MG63 (cell line): ENCODE data around the gene WWTR1. TPM values are rescaled to one million over a fixed set of nuclear protein-coding genes. Genes with fewer than 3 reads are reported as not detected.

Experiments used
- DNase-seq: peaks from one replicate; pipeline ENCODE4 v3.0.0-alpha.2; 2020
- H3K27me3 ChIP-seq: fragments of 250-450 bp; sonication (Bioruptor Pico); 2 replicates; pipeline ENCODE4 v1.5.1; 2020; ENCODE audit warnings: mild to moderate bottlenecking, moderate library complexity
- H3K36me3 ChIP-seq: fragments of 250-450 bp; sonication (Bioruptor Pico); 2 replicates; pipeline ENCODE4 v1.5.1; 2020; ENCODE audit warnings: mild to moderate bottlenecking, moderate library complexity
- H3K4me3 ChIP-seq: fragments of 250-450 bp; sonication (Bioruptor Pico); 2 replicates; pipeline ENCODE4 v1.5.1; 2020; ENCODE audit warnings: mild to moderate bottlenecking, moderate library complexity
- H3K9me3 ChIP-seq: fragments of 250-450 bp; sonication (Bioruptor Pico); 2 replicates; pipeline ENCODE4 v1.5.1; 2020; ENCODE audit warnings: mild to moderate bottlenecking, moderate library complexity
- total RNA-seq: library from RNA; depleted of rRNA; stranded (reverse); fragments of >200 nt; shearing (Covaris generic); gene quantifications from 2 replicates; pipeline ENCODE4 v1.2.3, GENCODE V29; 2014; ENCODE audit warnings: low replicate concordance

The WWTR1 gene
- total RNA-seq, 1 experiment from 2014 or later: 51.3 TPM

DNA sequence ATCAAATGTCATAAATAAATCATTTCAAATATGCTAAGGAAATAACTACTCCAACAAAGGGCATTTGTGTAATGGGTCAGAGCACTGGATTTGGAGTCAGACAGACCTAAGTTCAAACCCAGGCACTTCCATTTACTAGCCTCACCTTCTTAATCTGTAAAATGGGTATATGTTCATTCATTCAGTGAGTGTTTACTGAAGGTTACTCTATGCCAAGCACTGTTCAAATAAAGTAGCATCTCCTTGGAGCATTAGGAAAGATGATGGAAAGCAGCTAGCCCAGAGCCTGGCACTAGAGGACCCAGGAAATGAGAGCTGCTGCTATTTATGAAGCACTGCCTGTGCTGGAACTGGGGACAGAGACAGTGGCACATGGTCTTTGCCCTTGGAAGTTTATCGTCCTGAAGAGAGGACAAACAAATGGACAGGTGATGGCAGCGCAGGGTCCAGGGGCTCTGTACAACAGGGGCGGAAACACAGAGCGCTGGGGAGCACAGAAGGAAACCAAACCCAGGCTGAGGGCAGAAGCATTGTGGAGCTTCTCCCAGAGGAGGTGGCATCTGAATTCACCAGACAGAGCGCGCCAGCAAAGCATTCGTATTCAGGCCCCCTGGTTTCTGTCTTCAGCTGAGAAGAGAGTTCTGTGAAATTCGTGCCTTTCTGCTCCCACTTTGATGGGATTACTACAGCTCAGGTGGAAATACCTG is 164.4 kb downstream of the WWTR1 start:
- no peaks in the 10 kb centered on the region for H3K36me3 ChIP-seq
- H3K27me3 ChIP-seq: no peaks in the 10 kb centered on the region
- H3K9me3 ChIP-seq: peaks cover 3% of the 10 kb centered on the region; the same call in 1 of the 2 replicates
- H3K4me3 ChIP-seq: no peak overlapping the region
- DNase-seq: no peak

DNA sequence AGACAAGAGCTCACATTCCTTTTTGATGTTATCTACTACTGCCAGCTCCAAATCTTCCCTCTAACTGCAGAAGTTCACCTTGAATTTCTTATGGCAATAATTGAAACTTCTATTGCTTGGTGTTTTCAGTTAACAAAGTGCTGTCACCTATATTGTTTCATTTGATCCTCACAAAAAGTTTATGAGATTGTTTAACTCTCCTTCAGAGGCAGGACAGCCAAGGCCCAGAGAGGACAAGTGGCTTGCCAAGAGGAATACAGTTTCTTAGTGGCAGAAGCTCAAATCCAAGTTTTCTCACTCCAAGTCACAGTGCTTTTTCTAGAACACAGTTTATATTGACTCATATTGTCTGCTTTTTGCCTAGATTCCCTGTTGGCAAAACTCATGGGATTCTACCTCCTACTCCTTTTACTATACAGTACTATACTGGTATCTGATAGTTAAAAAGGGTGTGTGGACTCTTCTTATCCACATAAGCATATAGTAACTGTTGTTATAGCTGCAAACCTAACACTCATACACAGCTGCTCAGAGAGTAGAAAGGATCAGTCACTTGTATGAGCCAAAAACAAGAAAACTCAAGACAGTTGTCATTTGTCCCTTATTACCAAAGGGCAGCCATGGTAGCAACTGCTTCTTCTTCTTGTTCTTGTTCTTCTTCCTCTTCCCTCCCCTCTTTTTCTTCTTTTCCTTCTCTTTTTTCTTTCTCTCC is 167.4 kb downstream of the WWTR1 start:
- DNase-seq: no peak
- H3K9me3 ChIP-seq: peaks cover 3% of the 10 kb centered on the region; the same call in 1 of the 2 replicates
- no peak overlapping the region for H3K4me3 ChIP-seq
- no peaks in the 10 kb centered on the region for H3K36me3 ChIP-seq
- no peaks in the 10 kb centered on the region for H3K27me3 ChIP-seq

DNA sequence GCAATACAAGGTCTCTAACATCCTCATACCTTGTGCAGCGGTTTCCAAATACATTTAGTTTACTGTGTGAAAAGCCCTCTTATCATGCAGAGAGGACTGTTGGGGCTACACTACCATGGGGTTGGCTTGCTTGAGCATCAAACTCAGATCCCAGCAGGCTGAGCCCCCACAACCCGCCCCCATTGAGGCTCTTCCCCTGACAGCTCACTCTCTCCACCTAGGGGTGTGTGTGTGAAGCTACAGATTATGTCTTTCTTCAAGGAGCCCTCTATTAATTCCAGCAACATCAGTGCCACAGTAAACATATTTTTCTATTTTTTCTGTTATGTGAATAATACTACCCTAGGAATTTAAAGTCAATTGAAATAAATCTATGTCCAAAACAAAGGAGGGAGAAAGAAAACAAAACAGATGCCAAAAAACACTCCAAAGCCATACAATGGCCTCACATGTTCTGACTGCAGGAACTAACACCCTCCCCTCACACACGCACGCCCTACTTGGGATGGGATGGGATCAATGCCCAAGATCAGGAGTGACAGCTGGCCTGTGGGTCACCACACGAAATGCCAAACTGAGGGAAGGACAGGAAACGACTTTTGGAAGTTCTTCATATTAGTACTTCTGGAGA is 168.7 kb downstream of the WWTR1 start:
- Histone ChIP-seq H3K4me3 (no peak overlapping the region), H3K27me3 (no peaks in the 10 kb centered on the region), H3K9me3 (peaks cover 3% of the 10 kb centered on the region; the same call in 1 of the 2 replicates), H3K36me3 (no peaks in the 10 kb centered on the region)
- no peak for DNase-seq

DNA sequence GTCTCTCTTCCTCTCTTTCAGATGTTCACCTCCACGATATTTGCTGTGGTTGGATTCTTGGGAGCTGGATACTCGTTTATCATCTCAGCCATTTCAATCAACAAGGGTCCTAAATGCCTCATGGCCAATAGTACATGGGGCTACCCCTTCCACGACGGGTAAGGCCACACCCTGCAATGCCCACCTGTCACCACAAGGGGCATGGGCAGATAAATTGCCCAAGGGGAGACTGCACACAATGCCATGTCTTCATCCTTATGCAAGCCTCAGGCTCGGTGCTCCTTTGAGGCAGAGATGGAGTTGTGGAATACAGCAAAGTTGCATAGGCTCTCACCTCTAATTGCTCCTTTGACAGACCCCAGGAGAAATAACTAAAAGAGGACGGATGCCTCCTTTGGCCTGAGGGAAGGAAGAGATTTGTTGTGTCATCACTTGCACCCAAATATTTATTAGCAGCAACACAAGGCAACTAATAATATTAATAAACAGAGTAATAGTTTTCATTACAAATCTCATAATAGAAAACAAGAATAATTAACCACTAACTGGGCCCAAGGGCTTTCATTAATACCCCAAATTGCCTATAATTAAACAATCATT is 170.1 kb downstream of the WWTR1 start:
- Histone ChIP-seq H3K27me3 (no peaks in the 10 kb centered on the region), H3K36me3 (no peaks in the 10 kb centered on the region), H3K9me3 (peaks cover 3% of the 10 kb centered on the region; the same call in 1 of the 2 replicates), H3K4me3 (no peak overlapping the region)
- no peak for DNase-seq

DNA sequence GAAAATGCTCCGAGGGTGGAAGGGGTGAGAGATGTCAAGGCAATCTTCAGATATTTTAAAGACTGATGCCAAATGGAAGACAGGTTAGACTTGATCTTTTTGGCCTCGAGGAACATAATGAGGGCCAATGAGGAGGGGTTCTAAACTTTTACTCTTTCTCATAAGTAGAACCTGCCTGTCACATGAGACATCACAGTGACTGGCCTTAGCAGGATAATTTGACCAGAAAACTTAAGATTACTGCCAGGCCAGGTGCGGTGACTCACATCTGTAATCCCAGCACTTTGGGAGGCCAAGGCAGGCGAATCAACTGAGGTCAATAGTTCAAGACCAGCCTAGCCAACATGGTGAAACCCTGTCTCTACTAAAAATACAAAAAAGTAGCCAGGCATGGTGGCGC is 171.1 kb downstream of the WWTR1 start:
- H3K36me3 ChIP-seq: no peaks in the 10 kb centered on the region
- no peak for DNase-seq
- no peaks in the 10 kb centered on the region for H3K27me3 ChIP-seq
- peaks cover 3% of the 10 kb centered on the region; the same call in 1 of the 2 replicates for H3K9me3 ChIP-seq
- no peak overlapping the region for H3K4me3 ChIP-seq

DNA sequence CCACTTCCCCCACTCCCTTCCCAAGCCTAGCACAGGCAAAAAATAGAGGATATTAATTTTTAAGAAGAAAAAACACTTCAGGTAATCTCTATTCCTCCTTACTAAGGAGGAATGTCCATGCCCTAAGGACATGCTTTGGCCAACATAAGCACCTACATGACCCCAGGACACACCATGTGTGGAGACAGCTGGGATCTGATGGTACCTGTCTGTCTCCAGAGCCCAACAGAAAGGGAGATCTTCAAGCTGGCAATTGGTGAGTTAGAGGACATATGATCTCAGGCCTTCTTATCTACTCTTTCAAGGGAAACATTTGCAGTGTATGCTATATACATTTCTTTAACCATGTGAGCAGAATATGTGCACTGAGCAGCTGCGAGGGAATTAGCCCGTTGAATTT is 176.3 kb downstream of the WWTR1 start:
- Histone ChIP-seq H3K36me3 (no peaks in the 10 kb centered on the region), H3K4me3 (no peak overlapping the region), H3K9me3 (no peaks in the 10 kb centered on the region), H3K27me3 (no peaks in the 10 kb centered on the region)
- DNase-seq: no peak

DNA sequence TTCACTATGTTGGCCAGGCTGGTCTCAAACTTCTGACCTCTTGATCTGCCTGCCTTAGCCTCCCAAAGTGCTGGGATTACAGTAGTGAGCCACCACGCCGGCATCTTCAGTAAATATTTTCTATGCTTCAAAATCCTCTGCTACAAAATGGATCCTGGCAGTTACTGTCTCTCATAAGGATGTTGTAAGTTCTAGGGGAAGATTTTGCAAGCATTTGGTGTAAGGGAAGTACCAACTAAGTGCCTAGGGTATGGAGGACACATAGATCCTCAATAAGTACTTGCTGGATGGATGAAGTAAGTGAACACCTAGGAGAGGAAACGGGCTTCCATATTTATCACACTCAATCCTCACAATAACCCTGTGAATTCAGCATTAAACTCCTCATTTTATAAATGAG is 176.8 kb downstream of the WWTR1 start:
- Histone ChIP-seq H3K4me3 (no peak overlapping the region), H3K9me3 (no peaks in the 10 kb centered on the region), H3K27me3 (no peaks in the 10 kb centered on the region), H3K36me3 (no peaks in the 10 kb centered on the region)
- no peak for DNase-seq

DNA sequence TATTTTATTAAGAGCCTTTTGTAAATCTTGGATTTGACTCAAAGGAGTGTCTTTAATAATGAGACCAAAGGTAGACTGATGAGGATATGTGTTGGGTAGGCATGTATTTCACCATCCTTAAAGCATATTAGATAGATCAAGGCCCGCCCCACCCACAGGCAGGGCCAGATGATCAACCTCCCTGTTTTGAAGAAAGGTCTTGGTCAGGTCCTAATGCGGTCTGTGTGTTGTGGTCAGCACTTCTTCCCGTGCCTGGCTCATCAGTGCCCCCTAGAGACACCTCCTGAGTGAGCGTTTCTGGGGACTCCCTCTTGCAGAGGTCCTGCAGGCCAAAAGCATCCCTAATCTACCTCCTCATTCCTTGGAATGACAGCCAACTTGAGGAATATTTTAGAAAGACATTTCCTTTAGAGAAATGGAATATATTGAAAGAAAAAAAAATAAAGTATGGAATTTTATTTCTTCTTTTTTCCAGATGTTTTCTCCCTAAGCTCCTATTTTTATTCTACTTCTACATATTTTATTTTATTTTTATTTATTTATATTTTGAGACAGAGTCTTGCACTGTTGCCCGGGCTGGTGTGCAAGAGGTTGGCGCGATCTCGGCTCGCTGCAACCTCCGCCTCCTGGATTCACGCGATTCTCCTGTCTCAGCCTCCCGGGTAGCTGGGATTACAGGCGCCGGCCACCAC is 177.4 kb downstream of the WWTR1 start:
- no peaks in the 10 kb centered on the region for H3K36me3 ChIP-seq
- peak; percentile 86 for DNase-seq
- no peaks in the 10 kb centered on the region for H3K27me3 ChIP-seq
- H3K9me3 ChIP-seq: no peaks in the 10 kb centered on the region
- no peak overlapping the region for H3K4me3 ChIP-seq

DNA sequence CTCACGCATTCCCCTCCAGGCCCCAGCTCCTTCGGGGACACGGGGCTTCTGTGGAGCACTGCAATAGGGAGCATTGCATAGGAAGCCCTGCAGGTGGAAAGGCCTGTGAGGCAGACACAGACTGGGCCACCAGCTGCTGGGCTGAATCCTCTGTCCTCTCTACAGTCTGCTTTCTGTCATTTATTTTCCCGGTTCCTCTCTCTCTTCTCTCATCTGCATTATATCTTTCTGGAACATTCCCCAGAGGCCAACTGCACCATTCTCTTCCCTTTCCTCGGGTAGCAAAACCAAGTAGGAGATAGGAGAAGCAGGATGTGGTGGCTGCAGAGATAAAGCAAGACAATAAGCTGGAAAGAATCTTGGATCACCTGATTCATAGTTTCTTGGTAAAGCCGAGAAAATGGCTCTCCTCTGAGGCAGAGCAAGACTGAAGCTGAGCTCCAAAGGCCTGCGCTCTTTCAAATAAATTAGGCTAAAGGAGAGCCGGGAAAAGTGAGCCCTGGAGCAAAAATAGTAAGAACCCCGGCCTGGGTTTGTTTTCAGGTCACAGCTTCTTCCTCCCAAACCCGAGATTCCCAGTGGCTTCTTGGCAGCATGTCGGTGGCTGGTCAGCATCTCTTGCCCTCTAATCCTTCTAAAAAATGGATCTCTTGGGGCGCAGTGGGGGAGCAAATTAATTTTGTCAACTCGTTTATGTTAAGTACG is 178.1 kb downstream of the WWTR1 start:
- Histone ChIP-seq H3K9me3 (no peaks in the 10 kb centered on the region), H3K27me3 (no peaks in the 10 kb centered on the region), H3K36me3 (no peaks in the 10 kb centered on the region), H3K4me3 (no peak overlapping the region)
- no peak for DNase-seq

DNA sequence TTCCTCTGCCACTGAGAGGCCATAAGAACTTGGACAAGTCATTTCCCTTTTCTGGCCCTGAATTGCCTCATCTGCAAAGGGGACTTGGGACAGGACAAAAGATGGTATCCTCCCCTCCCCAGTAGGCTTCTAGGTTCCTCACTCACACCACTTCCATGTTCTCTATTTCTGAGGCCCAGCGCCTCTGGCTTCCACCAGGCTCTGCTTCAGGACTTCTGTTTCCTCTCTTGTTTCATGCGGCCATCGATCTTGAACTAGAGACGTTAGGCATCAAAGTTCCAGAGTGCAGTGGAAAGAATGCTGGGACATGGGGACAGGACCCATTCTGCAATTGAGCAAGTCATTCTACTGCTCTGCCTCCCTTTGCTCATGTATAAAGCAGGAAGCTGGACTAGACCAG is 181.6 kb downstream of the WWTR1 start:
- Histone ChIP-seq H3K27me3 (no peaks in the 10 kb centered on the region), H3K36me3 (no peaks in the 10 kb centered on the region), H3K4me3 (no peak overlapping the region), H3K9me3 (no peaks in the 10 kb centered on the region)
- no peak for DNase-seq

DNA sequence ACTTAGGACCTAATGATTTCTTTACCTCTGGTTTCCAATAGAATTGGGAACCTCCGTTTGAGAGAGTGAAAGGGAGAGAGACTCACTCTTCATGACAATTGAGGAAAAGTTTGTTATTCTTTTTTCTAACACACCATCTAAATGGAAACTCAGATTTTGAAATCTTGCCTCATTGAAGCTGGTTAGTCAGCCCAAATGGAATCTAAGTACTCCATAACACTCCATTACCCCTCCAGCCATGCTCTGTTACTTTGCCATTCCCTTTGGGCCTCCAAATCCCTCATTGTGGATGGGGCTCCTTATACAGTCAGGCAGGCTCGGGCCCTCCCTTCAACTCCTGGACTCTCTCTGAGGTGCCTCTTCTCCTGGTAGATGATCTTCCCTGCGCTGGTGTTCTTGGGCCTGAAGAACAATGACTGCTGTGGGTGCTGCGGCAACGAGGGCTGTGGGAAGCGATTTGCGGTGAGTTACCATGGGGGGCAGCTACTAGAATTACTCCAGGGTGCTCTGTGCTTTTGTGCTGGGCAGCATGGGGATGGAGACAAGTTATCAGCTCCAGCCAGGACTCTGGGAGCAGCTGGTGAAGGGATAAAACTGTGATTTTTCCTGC is 182.3 kb downstream of the WWTR1 start:
- H3K36me3 ChIP-seq: no peaks in the 10 kb centered on the region
- DNase-seq: no peak

DNA sequence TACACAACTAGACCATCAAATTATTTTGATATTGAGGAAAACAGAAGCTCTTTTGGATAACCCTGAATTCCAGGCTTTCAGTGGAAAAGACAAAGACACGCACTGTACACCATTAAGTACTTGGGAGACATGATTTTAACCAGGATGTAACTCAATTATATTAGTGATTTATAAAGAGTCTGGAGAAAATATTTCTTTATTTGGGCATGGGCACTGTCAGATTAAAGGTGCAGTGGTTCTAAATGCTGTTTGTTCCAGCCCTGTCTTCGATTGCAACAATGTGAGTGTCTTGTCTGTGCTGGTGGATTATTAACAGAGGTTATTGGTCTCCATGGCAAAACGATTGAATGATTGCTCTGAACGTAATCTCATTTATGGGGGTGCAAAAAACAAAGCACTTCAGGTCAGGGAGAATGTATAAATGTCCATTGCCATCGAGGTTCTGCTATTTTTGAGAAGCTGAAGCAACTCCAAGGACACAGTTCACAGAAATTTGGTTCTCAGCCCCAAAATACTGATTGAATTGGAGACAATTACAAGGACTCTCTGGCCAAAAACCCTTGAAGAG is 183.5 kb downstream of the WWTR1 start, which contains the start of gene TM4SF4:
TSS of gene TM4SF4 (plus strand) at position 448 of the 568 bp plus-strand sequence. CDS start 181 bp downstream, outside the sequence.
- Histone ChIP-seq H3K27me3 (no peaks in the 10 kb centered on the region), H3K4me3 (no peak within 1 kb of the TSS), H3K9me3 (no peaks in the 10 kb centered on the region), H3K36me3 (no peaks in the 10 kb centered on the region)
- DNase-seq: no peak

More for the DNA sequence above, 182.3 kb downstream of the WWTR1 start:
- Histone ChIP-seq H3K27me3 (no peaks in the 10 kb centered on the region), H3K4me3 (no peak overlapping the region), H3K9me3 (no peaks in the 10 kb centered on the region)

DNA sequence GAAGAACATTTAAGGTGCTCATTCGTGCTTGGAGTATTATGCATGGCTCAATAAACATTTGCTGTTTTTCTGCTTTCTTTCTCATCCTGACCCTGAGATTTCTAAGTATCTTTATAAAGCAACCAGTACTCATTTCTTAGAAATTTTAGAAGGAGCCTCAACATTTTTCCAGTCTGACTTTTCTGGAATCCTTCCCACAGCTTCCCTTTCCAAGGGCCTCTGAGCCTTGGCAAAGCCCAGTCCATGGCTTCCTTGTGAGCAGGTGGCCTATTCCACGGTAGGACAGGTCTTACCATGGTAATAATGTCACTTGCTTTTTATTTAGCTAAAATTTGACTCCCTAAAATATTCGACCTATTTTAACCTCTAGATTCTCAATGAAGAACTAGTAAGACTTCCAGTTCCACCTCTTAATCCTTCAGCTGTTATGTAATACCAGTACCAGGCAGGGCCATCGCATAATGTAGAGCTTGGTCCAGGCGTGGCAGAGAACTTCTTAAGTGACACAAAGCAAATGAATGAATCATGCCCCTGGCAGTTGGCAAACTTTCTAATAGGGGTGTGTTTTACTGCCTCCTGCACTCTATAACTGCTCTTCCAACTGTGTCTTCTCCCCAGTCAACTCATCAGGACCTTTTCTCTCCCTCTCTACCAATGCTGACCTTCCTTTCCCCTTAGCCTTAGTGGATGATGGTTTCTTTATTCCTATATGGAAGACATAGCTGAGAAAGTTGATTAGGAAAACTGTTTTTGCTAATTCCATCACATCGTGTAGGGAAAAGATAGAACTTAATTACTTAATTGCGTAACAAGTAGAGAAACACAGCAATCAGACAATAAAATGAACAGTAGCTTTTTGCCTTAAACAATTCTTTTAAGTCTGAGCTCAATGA is 184.2 kb downstream of the WWTR1 start:
- Histone ChIP-seq H3K36me3 (no peaks in the 10 kb centered on the region), H3K9me3 (no peaks in the 10 kb centered on the region), H3K27me3 (no peaks in the 10 kb centered on the region), H3K4me3 (no peak overlapping the region)
- DNase-seq: peak; percentile 92

DNA sequence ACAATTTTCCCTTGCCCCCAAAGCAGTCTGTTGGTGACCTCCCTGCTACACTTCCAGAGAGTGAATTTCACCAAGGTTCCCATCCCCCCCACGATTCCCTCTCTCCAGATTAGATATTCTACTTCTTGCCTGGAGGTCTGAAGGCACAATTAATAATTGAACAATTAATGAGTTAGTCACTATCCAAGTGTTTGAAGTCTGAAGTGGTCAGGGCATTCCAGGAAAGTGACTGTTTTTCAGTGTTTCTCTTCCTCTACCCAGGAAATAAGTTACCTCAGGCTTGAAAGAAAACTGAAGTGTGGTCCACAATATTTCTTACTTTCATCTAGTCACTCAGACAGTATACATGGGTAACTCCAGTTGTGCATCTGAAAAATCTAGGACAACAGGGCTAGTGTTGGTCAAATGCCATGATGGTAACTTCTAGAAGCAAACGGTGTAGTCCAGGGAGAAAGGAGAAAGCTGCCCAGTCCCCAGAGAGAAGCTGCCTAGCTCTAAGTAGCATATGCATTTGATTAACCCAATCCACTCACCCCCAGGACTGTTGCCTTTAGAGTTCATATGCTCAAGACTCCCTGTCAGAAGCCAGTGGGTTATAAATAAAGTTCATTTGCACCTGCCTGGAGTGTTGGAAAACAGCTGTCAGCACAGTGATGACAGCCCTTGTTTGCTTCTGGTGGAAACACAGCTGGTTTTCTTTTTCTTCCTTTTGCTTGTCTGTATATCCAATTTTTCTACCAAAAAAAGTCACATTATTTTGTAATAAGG is 185.6 kb downstream of the WWTR1 start:
- H3K27me3 ChIP-seq: no peaks in the 10 kb centered on the region
- DNase-seq: no peak
- no peak overlapping the region for H3K4me3 ChIP-seq
- no peaks in the 10 kb centered on the region for H3K9me3 ChIP-seq
- H3K36me3 ChIP-seq: no peaks in the 10 kb centered on the region
